GM12892 (cell line): ENCODE measurements around the gene TMEM238.

ENCODE experiments used
- POLR2A ChIP-seq: IDR thresholded peaks from 2 replicates; pipeline ENCODE4 v1.6.1; 2011; ENCODE audit warnings: low read depth, low read length, control low read depth
- POLR2AphosphoS5 ChIP-seq: IDR thresholded peaks from 2 replicates; pipeline ENCODE4 v1.6.1; 2011; ENCODE audit warnings: low read depth, low read length, control low read depth
- TAF1 ChIP-seq: IDR thresholded peaks from 2 replicates; pipeline ENCODE4 v1.6.1; 2011; ENCODE audit warnings: low read depth, mild to moderate bottlenecking, control low read depth, low read length, borderline replicate concordance

DNA sequence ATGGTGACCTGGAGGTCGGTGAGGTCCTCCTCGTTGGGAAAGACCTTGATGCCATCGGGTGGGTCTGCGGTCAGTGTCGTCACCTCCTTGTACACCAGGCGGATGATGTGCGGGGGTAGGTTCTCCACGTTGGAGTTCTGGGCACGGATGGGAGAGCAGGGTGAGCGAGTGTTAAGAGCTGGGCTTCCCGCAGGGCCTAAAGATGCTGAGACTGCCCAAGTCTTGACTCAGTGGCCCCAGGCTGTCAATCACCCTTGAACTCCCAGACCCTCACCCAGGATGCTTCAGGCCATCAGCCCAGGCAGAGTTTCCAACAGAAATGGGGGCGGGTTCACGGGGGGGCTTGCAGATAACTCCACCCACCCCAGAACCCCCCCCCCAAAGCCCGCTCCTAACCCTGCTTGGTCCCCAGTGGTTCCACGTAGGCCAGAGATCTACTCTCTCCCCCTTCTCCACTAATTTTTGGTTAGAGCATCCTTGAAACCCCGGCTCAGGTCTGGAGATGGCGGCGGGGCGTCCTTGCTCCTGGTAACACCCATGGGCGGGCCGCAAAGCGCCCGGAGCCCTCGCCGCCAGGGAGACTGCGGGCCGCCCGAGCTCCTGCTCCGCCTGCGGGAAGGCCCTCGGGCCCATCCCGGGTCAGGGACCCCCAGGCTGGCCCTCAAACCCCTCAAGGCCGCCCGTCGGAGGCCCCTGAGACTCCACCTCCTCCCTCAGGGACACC, 22.9 kb upstream of the TMEM238 start:
- TF ChIP-seq POLR2AphosphoS5 (no peak), POLR2A (no peak), TAF1 (no peak)
